Upper lobe of left lung (tissue), 6 donors: ENCODE data around the gene INPP5K. TPM values are rescaled to one million over a fixed set of nuclear protein-coding genes. Genes with fewer than 3 reads are reported as not detected.
A peak's percentile ranks its signal among the peaks of the same experiment; 100 is the strongest.

ENCODE experiments used
- ATAC-seq, 2 donors: fragments of 200-7000 bp; cut with Tn5 transposase; one replicate each; pipeline ENCODE4 v1.9.1; 2022; ENCODE audit warnings: mild to moderate bottlenecking in 2 of 2, moderate library complexity in 2 of 2; ENCODE audit not compliant: low FRiP score in 2 of 2
- DNase-seq, 2 donors: peaks; one replicate each; pipeline ENCODE4 v3.0.0-alpha.2; 2019 to 2020
- H3K27ac ChIP-seq, 4 donors: fragments of 200-600 bp; sonication (generic); one replicate each; pipeline ENCODE4 v1.5.1; 2016 to 2019
- H3K27me3 ChIP-seq, 4 donors: fragments of 200-600 bp; sonication (generic); one replicate each; pipeline ENCODE4 v1.5.1; 2017 to 2019
- H3K36me3 ChIP-seq, 4 donors: fragments of 200-600 bp; sonication (generic); one replicate each; pipeline ENCODE4 v1.5.1; 2016 to 2019
- H3K4me1 ChIP-seq, 4 donors: fragments of 200-600 bp; sonication (generic); one replicate each; pipeline ENCODE4 v1.5.1; 2018 to 2019
- H3K4me3 ChIP-seq, 4 donors: fragments of 200-600 bp; sonication (generic); one replicate each; pipeline ENCODE4 v1.5.1; 2017 to 2019; ENCODE audit warnings: mild to moderate bottlenecking in 2 of 4, moderate library complexity in 1 of 4
- H3K9me3 ChIP-seq, 4 donors: fragments of 200-600 bp; sonication (generic); one replicate each; pipeline ENCODE4 v1.5.1; 2018 to 2019
- CTCF ChIP-seq, 6 experiments: fragments of 450-650 bp in 4 of 6; fragments of 200-600 bp in 2 of 6; sonication (generic) in 2 of 6; IDR thresholded peaks; one replicate each; pipeline ENCODE4 v1.5.1; 2016 to 2019; ENCODE audit warnings: antibody characterized with exemption in 6 of 6
- EP300 ChIP-seq, 4 donors: sonication (generic); formaldehyde crosslinking; IDR thresholded peaks; one replicate each; pipeline ENCODE4 v1.5.1; 2017; ENCODE audit warnings: antibody characterized with exemption in 4 of 4, control low read depth in 2 of 4
- POLR2A ChIP-seq, 4 donors: fragments of 450-650 bp; IDR thresholded peaks; one replicate each; pipeline ENCODE4 v1.5.1; 2016 to 2017; ENCODE audit warnings: antibody characterized with exemption in 4 of 4, mild to moderate bottlenecking in 2 of 4
- POLR2AphosphoS5 ChIP-seq, 2 donors: sonication (generic); formaldehyde crosslinking; IDR thresholded peaks; one replicate each; pipeline ENCODE4 v1.5.1; 2017; ENCODE audit warnings: antibody characterized with exemption in 2 of 2
- WGBS, 2 donors: methylation state at CpG; one replicate each; pipeline ENCODE4 v1.1.5; 2017 to 2018; 5-methylcytosine and 5-hydroxymethylcytosine counted together
- total RNA-seq, 6 donors: library from RNA; depleted of rRNA in 4 of 6; stranded (reverse); fragments of >200 nt in 4 of 6; gene quantifications; one replicate each; pipeline versions ENCODE4 v1.1.0 to v1.2.1, GENCODE V29; 2016 to 2021
- donor health status: DM: no; HTN: no; CAD: no; lungs with moderate emphysema.
- donor health status: DM: no; HTN: yes; CAD: no; lungs with severe emphysema.

The INPP5K gene
- total RNA-seq, 6 donors from 2014 or later = 60.9 to 155 (median 84.6) TPM

- Histone ChIP-seq H3K4me3 (no peak overlapping the region), H3K4me1 (peaks cover 7 to 18% (median 9%) of the 10 kb centered on the region in 4 donors), H3K9me3 (no peaks in the 10 kb centered on the region), H3K27me3 (no peaks in the 10 kb centered on the region), H3K27ac (peak overlapping the region in 1 of 4 donors; percentile 56), H3K36me3 (peaks cover 16 to 98% (median 76%) of the 10 kb centered on the region in 4 donors)
- 86 to 89% methylated on average over 28 of the region's 28 CpGs for WGBS, 2 donors
- TF ChIP-seq POLR2A (IDR thresholded peaks at IDR 0.05) (no peak), EP300 (IDR thresholded peaks at IDR 0.05) (no peak), POLR2AphosphoS5 (IDR thresholded peaks at IDR 0.05) (no peak), CTCF (IDR thresholded peaks at IDR 0.05) (no peak)
- DNase-seq (no peak), ATAC-seq (no peak)
These were observed 47.1 kb downstream of the INPP5K start for GRCh38 chr17:1469231-1469852.

GRCh38 chr17:1467898-1468492, 48.4 kb downstream of the INPP5K start:
- TF ChIP-seq POLR2AphosphoS5 (IDR thresholded peaks at IDR 0.05) (peak; percentile 33 to 72), CTCF (IDR thresholded peaks at IDR 0.05) (no peak), POLR2A (IDR thresholded peaks at IDR 0.05) (peak in 1 of 4 donors; percentile 20)
- peak; percentile 83 to 94 for DNase-seq
- Histone ChIP-seq H3K4me3 (no peak overlapping the region), H3K4me1 (peaks cover 7 to 24% (median 17%) of the 10 kb centered on the region in 4 donors), H3K27ac (peak overlapping the region; percentile 24 to 56 (median 43)), H3K36me3 (peaks cover 16 to 90% (median 78%) of the 10 kb centered on the region in 4 donors), H3K9me3 (no peaks in the 10 kb centered on the region), H3K27me3 (no peaks in the 10 kb centered on the region)
- peak; percentile 24 to 86 for ATAC-seq
- WGBS, 2 donors = 63% methylated on average over 11 to 16 of the region's 21 CpGs

- DNase-seq = peak in 1 of 2 donors; percentile 75
- ATAC-seq = no peak
- Histone ChIP-seq H3K27ac (peak overlapping the region in 1 of 4 donors; percentile 56), H3K27me3 (no peaks in the 10 kb centered on the region), H3K4me3 (no peak overlapping the region), H3K9me3 (no peaks in the 10 kb centered on the region), H3K4me1 (peaks cover 13 to 32% (median 24%) of the 10 kb centered on the region in 4 donors), H3K36me3 (peaks cover 16 to 89% (median 75%) of the 10 kb centered on the region in 4 donors)
- 93 to 95% methylated on average over 2 to 12 of the region's 16 CpGs for WGBS, 2 donors
- TF ChIP-seq POLR2A (IDR thresholded peaks at IDR 0.05) (no peak), POLR2AphosphoS5 (IDR thresholded peaks at IDR 0.05) (no peak), CTCF (IDR thresholded peaks at IDR 0.05) (no peak), EP300 (IDR thresholded peaks at IDR 0.05) (no peak)
These were observed 49.2 kb downstream of the INPP5K start for GRCh38 chr17:1467258-1467657.

- 95% methylated on average over 8 of the region's 8 CpGs for WGBS, 2 donors
- DNase-seq (no peak), ATAC-seq (no peak)
- Histone ChIP-seq H3K27me3 (no peaks in the 10 kb centered on the region), H3K4me1 (peaks cover 15 to 53% (median 44%) of the 10 kb centered on the region in 4 donors), H3K27ac (no peak overlapping the region), H3K36me3 (peaks cover 13 to 63% (median 47%) of the 10 kb centered on the region in 4 donors), H3K4me3 (no peak overlapping the region), H3K9me3 (no peaks in the 10 kb centered on the region)
- TF ChIP-seq EP300 (IDR thresholded peaks at IDR 0.05) = no peak
- TF ChIP-seq POLR2A (IDR thresholded peaks at IDR 0.05) = no peak
- no peak for TF ChIP-seq CTCF (IDR thresholded peaks at IDR 0.05)
- no peak for TF ChIP-seq POLR2AphosphoS5 (IDR thresholded peaks at IDR 0.05)
These were observed 52.2 kb downstream of the INPP5K start for GRCh38 chr17:1464186-1464585.
